HG03139 (cell line): ENCODE results near the gene CTRB1.

ENCODE experiments used
- ATAC-seq: cut with Tn5 transposase; IDR thresholded peaks from one replicate; pipeline ENCODE4 v1.9.1; 2021; ENCODE audit not compliant: unreplicated experiment

The CTRB1 gene

DNA sequence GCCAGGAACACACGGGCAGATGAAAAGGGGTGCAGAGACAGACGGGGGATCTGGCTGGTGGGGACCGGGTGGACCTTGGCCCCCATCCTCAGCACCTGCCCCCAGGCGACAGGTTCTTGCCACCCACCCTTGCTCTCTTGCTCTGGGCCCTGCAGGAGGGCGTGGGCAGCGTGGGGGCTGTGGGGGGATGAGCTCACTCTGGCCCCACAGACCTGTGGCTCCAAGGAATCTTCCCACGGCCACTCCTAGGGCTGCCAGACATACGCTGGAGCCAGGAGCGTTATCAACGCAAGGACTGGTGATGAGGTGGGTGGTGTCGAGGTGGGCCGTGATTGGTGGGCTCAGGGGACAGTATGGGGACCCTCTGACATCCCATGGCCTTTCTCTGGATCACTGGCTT, 6.3 kb downstream of the CTRB1 start:
- ATAC-seq: no peak

DNA sequence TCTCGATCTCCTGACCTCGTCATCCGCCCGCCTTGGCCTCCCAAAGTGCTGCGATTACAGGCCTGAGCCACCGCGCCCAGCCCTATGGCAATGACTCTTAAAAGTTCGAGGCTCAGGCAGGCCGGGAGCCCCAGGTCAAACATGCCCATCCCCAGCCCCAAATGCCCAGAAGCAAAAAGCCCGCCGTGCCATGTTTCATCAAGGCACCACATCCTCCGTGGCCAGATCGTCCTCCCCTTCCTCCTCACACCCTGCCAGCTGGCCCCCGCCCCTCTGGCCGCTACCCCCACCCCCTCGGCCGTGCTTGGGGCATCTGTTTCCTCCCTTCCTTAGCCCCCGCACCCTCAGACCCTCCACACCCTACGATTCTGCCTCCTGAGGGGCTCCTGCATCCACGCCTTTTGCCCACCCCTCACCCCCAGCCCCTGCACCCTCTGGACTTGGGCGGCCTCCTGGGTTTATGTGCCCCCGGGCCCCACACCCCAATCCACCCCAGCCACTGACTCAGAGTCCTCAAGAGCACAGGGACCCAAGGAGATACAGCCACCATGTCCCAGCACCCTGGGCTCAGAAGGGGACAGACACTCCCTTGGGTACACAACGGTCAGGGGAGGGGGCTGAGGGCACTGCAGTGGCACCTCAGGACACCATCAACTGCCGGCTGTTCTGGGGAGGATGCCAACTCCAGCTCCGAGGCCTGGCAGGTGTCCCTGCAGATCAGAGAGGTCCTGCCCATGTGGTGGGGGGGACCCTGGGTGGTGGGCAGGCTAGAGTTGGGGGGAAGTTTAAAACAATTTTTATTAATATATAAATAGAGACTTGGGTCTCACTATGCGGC, 7.1 kb downstream of the CTRB1 start:
- ATAC-seq: no peak

DNA sequence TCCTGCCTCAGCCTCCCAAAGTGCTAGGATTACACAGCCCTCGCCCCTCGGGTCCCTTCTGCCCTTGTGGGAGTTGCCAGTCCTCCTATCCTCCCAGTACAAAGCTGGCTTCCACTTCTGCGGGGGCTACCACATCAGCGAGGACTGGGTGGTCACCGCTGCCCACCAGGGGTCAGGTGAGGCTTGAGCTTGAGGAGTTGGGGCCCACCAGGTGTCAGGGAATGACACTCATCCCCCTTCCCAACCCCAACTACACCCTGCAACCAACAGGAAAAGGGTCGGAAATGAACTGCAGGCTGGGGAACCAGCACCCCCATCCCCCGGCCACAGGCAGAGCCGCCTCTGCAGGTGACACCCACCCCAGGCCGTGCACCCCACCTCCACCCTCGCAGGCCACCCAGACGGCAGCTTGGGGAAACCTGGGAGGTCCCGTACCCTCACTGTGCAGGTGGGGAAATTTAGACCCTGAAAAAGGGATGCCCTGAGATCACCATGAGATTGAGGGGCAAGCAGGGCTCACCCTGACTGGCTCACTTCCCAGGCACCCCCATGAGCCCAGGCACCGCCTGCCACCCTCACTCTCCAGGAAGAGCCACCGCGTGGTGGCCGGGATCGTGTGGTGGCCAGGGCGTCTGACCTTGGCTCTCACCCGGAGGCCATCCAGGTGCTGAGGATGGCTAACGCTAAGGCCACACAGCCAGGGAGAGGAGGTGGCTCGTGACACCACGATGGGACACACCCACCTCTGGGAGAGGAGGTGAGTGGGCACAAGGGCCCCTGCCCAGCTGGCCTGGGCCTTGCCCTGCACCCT, 8.0 kb downstream of the CTRB1 start:
- no peak for ATAC-seq

DNA sequence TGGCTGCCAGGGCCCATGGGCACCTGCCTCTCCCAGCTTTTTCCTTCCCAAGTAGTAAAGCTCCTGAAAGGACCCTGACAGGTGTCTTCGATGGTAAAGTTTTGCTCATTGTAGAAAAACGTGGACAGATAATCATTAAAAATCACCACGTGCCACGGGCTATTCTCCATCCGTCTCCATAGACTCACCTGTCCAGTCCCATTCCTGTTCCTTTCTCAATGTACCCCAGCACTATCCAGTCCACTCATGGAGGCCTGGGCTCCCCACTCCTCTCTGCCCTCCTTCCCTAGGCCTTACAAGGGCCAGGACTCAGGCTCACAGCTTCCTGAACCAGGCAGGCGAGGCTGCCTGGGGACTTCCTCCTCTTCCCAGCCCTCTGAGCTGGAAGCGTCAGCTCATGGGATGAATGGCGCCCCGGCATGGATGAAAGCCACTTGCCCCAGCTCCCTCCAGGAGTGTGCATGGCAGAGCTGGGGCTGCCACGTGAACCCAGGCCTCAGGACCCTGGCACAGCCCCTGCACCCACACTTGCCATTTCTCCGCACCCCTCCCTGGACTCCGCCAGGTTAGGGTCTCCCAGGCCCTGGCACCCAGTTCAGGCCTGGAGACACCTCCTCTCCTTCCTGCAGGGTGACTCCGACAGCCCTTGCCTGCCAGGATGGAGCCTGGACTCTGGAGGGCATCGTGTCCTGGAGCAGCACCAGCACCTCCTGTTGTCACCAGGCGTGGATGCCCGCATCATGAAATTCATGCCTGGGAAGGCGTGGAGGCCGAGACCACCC, 8.8 kb downstream of the CTRB1 start:
- no peak for ATAC-seq

DNA sequence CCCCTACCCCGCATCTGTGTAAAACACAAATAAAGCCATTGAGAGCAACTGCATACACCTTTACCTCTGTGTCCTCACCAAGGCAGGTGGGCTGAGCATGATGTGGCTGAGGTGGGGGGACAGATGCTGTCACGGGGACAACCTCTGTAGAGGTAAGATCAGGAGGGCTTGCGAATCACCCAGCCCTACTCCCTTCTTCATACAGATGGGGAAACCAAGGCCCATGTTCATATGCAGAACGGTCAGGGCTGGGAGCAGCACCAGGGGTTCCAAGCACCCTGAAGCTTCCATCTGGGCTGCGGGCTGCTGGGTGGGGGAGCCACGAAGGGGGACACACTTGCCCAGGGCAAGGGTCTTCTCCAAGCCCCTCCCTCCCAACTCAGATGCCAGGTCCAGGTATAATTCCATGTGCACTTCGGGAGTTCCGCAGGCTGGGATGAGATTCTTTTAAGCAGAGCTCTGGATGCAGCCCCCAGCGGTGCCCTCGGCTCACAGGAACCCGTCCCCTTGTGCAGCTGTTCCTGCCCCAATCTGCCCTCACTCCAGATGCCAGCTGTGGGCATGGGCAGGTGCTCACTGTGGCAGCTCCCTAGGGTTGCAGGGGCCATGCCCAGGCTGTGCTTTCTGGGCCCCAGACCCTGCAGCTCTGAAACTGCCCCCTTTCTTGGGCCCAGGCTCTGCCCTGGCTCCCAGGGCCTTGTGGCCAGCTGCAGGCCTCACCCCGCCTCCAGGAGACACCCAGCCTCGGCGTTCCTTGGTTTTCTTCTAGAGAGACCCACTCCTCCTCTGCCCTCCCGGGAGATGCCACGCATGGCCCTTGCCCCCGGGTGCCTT, 9.6 kb downstream of the CTRB1 start:
- no peak for ATAC-seq

DNA sequence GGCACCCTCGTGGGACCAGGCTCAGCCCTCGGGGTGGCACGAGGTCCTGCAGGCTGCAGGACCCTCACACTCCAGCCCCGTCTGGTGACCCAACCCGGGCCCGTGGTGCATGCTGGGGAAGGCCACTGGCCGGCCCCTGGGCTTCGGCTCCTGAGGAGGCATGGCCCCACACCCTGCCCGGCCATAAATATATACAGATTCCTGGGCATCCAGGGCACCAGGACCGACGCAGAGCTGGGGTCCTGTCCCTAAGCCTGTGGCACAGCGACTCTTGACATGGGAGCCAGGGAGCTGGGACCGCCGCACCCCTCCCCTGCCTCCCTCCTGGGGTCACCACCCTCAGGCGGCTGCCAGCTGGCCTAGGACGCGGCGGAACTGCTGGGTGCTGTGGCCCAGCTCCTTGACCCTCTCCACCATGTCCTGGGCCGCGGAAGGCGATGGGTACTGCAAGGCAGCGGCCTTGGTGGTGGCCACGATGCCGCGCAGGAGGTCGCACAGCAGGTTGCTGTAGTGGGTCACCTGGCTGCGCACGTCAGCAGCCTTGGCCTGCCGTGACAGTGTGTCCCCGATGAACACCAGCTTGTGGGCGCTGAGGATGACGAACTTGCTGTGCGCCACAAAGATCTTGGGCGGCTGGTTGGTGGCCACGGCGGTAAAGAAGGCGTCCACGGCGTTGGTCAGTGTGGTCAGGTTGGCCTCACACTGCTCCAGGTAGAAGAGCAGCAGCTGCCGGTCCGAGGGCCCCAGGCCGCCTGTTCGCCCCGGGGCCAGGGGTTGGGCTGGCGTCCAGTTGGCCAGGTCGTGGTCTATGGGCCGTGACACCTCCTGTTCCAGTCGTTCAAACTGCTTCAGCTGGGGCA, 10.6 kb downstream of the CTRB1 start:
- ATAC-seq: no peak

DNA sequence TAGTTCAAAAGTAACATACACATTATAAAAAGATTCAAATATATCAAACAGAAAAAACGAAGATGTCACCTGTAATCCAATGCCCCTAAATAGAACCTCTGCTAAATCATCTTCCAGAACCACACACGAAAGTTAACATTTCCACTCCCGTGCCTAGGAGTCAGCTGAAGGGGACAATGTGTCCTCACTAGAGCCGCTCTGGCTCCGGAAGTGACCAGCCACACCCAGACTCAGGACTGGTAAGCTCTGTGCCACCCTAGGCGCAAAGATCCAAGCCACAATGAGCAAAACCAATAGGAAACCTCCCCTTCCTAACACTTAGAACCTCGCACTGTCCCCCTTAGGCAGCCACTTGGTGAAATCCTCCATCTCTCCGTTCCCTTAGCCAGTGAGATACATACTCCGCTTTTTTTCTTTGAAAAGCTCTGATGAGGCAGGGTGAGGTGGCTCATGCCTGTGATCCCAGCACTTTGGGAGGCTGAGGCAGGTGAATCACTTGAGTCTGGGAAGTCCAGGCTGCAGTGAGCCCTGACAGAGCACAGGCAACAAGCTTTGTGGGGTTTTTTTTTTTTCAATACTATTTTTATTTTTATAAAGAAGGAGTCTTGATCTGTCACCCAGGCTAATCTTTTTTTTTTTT, 11.8 kb downstream of the CTRB1 start:
- ATAC-seq: no peak

DNA sequence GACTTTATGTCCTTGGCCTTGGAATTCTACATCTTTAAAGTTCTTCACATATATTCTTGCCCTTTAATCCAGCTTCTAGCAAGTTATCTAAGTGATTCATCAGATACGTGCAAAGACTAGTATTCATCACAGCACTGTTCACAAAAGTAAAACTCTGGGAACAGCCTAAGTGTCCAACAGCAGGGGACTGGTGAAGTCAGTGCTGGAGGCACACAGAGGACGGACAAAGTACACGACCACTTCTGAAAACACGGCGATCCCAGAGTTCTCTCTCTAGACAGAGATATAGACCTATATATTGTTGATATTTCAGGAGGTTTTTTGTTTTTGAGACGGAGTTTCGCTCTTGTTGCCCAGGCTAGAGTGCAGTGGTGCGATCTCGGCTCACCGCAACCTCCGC, 12.8 kb downstream of the CTRB1 start:
- no peak for ATAC-seq

DNA sequence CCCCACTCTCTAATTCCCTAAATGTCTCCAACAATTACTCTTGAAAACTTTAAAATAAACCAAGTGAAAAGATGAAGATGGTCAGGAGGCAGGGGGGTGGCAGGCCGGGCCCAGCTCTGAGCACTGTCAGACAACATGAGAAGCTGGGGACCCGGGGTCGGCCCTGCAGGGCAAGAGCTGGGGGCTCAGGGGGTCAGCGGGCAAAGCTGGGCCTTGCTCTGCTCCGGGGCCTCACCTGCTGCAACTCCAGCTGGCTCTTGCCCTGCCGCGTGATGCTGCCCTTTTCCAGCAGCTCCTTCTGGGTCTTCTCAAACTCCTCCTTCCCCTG, 14.8 kb downstream of the CTRB1 start:
- ATAC-seq: no peak

DNA sequence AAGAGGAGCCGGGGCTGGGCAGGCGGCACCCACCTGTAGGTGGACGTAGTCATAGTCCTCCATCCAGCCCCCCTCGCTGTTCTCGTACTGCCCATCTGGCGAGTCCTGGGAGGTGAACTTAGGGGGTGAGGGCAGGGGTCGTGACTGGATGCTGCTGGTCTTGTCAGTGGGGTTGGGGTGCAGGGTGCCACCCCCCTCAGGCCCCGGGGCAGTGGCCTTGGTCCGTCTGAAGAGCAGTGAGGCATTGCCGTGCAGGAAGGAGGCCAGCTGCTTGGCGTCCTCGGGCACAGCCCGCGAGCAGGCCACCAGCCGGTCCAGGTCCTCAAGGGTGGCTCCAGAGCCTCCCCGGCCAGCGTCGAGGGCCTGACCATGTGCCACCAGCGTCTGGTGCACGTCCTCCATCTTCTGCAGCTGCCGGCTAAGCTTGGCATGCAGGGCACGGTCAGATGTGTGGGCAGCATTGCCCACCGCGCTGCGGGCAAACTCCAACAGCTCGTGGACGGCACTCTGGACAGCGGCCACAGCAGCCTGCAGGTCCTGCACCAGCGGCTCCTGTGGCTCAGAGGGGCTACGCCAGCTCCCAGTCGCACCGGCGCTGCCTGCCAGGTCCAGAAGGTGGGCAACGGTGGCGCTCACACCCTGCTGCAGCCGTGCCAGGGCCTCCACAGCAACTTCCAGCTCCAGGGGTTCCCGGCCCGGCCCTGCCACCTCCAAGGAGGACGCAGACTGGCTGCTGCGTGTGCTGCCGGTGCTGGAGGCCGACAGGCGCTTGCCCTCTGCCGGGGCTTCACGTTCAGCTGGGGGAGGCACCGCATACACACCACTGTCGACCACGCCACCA, 16.3 kb downstream of the CTRB1 start:
- ATAC-seq: no peak

DNA sequence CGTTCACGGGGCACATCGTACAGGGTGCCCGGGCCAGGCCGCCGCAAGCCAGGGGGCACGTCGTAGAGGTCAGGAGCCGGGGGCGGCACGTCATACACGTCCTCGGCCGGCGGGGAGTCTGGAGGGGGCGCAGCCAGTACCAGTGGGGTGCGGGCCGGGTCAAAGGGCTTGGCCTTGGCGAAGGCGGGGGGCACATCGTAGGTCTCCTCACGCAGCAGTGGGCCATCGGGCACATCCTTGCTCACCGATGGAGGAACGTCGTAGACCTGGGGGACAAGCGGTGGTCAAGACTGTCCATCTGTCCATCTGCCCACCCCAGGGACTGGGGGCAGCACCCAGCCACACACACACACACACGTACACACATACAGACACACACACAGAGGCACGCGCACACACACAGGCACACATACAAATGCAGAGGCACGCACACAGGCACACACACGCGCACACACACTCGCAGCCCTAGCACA, 17.0 kb downstream of the CTRB1 start:
- ATAC-seq: no peak

DNA sequence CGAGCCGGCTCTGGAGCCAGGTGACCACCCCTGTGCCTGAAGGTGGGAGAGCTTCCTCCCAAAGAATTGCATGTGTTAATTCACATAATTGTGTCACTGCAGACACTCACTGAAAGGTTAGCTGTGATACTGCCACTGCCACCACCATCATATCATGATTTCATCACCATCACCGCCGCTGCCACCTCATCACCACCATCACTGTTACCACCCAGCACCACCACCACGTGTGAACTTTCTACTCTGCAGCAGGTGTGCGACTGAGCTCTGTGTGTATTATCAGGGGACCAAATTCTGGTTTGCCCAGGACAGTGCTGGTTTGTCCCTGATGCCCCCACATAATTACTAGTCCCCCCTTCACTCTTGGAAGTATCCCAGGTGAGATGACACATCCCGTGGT, 17.4 kb downstream of the CTRB1 start:
- ATAC-seq: no peak

DNA sequence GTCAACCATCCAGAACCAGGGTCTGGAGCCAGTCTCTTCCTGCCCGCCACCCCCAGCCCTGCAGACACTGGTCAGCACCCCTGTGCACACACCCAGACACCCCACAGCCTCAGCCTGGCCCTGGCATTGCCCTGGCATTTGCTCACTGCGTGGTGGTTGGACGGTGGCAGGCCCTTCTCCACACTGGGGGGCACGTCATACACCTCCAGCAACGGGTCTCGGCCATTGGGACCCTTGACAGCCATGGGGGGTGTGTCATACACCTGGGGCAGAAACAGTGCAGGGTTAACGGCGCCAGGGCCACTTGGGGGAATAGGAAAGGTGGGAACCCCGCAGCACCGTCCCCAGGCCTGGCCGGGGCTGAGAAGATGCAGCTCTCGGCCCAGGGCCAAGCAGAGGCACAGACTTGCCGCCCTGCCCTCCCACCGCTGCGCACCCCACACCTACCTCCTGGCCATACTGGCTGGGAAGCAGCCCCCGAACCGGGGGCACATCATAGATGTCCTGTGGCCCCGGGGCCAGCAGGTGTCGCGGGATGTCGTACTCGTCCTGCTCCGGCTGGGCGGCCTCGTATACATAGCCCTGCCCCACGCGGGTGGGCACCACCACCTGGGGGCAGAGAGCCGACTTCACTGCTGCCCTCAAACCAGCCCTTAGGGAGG, 18.1 kb downstream of the CTRB1 start:
- no peak for ATAC-seq

DNA sequence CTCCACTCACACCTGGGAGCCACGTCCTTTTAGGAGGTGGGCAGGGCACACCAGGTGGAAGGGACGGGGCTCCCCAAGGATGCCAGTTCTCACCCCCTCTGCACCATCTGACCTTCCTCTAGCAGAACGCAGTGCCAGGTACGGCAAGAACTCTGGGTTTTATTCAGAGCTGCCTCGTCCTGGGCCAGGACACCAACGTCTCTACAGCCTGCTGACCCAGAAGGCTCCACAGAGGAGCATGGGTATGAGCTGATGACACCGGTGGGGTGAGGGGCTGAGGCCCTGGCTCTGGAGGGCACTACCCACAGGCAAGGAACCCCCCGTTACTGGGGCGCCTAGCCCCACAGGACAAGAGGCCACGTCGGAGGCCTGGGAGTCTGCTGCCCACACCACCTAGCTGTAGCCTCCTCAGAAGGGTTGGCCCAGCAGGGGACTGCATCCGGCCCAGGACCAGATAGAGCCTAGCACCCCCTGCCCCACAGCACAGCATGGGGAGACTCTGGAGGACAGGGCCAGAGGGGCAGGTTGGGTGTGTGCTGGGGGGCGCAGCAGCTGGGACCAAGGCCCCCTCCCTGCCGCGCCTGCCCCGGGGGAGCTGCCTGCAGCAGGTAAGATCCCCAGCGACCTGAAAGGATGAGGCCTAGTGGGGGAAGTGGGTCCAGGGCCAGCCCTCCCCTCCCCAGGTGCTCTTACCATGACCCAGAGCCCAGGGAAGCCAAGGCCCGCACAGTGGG, 18.8 kb downstream of the CTRB1 start:
- ATAC-seq: no peak

DNA sequence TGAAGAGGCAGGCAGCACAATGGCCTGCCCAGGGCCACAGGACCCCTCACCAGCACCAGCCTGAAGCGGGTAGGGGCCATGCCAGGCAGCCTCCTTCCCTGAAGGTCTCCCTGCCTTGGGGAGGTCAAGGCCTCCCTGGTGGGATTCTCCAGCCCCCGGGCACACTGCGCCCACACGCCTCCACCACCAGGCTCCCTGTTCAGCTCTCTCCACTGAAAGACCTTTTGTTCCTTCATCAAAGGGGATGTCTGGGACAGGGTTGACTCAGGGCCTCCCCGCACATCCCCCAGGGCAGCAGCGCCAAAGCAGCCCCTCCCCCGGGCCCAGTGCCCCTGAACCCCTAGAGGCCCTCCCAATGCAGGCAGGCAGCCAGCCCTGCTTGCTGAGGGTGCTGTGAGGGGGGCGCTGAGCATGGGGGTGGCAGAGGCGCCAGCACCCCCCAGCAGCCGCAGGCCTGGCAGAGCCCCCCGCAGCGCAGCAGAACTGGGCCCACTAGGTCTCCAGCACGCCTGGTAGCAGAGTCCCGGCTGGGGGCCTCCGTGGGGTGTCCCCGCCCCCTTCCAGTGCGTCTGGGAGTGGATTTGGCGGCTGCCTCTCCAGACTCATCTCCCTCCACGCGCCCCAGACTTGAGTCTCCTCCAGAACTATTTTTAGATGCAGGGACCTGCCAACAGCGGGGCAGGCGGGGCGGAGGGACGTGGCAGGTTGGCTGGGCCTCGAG, 19.5 kb downstream of the CTRB1 start:
- no peak for ATAC-seq

DNA sequence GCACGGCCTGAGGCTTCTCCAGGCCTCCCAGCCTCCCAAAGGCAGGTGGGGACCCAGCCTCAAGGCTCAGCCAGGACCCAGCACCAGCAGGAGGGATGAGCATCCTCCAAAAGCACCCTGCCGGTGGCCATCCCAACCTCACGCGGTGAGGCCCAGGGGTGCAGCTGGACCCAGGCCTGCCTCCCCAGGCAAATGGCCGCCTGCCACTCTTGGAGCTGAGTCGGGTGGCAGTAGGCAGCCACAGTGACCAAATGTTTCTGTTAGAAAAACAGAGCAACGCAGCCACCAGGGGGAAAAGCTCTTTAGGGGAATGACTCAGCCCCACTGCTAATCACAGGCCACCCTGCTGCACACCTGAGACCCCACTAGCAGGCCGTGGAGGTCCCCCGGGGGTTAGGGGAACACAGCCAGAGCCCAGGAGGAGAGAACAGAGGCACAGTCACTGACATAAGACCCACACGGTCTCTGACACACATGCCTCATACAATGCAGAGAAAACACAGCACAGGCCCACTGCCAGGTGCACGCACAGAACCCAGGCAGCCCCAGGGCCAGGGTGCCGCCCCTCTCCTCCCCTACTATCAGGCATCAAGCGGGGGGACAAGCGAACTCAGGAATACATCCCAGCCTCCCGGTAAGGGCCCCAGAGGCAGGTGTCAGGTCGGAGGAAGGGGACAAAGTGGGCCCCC, 20.2 kb downstream of the CTRB1 start:
- no peak for ATAC-seq
